Cardiac muscle cell (in vitro differentiated cells and primary cell): ENCODE results near the gene FKBP2. TPM values are rescaled to one million over a fixed set of nuclear protein-coding genes. Genes with fewer than 3 reads are reported as not detected.

Source experiments
- DNase-seq, 2 donors: peaks; one replicate each; pipeline versions ENCODE4 v3.0.0 to v3.0.0-alpha.2; 2010 to 2017; ENCODE audit warnings: low read depth in 1 of 2, low spot score in 1 of 2
- H3K27ac ChIP-seq: fragments of 200-600 bp; sonication (generic); 2 replicates; pipeline ENCODE4 v1.5.1; 2016
- H3K27me3 ChIP-seq: fragments of 200-600 bp; sonication (generic); 2 replicates; pipeline ENCODE4 v1.6.0; 2016; ENCODE audit warnings: control low read depth
- H3K36me3 ChIP-seq: fragments of 200-600 bp; sonication (generic); 2 replicates; pipeline ENCODE4 v1.5.1; 2016; ENCODE audit warnings: control low read depth
- H3K4me1 ChIP-seq: fragments of 200-600 bp; sonication (generic); 2 replicates; pipeline ENCODE4 v1.8.1; 2017; ENCODE audit warnings: low read depth, mild to moderate bottlenecking, mixed run types
- H3K4me3 ChIP-seq: fragments of 200-600 bp; sonication (generic); 2 replicates; pipeline ENCODE4 v1.5.1; 2016; ENCODE audit warnings: mild to moderate bottlenecking
- H3K9me3 ChIP-seq: fragments of 200-600 bp; sonication (generic); 2 replicates; pipeline ENCODE4 v1.5.1; 2017; ENCODE audit warnings: low read depth, mild to moderate bottlenecking, control low read depth
- CTCF ChIP-seq: IDR thresholded peaks from 2 replicates; pipeline ENCODE4 v1.5.1; 2012; ENCODE audit warnings: low read depth, mild to moderate bottlenecking, low read length
- polyA plus RNA-seq: library from polyadenylated mRNA; unstranded; fragments of >200 nt; fragmentation: Nextera tagmentation; extraction: Ambion mirVana; gene quantifications from 2 replicates; pipeline ENCODE4 v1.2.1, GENCODE V29; 2016
- total RNA-seq: library from RNA; depleted of rRNA; stranded (reverse); fragments of >200 nt; gene quantifications from 2 replicates; pipeline ENCODE4 v1.2.3, GENCODE V29; 2016

The FKBP2 gene
- total and polyA plus RNA-seq, 2 experiments from 2014 or later, result 102 to 321 TPM

- Histone ChIP-seq H3K4me3 (no peak overlapping the region), H3K27ac (no peak overlapping the region), H3K36me3 (no peaks in the 10 kb centered on the region), H3K4me1 (peaks cover 8% of the 10 kb centered on the region), H3K27me3 (no peaks in the 10 kb centered on the region), H3K9me3 (no peaks in the 10 kb centered on the region)
- DNase-seq, result no peak
- no peak for TF ChIP-seq CTCF
Measured at GRCh38 chr11:64265176-64266160, 24.6 kb downstream of the FKBP2 start.

- TF ChIP-seq CTCF, result no peak
- H3K27ac ChIP-seq, result no peak overlapping the region
- no peaks in the 10 kb centered on the region for H3K9me3 ChIP-seq
- H3K27me3 ChIP-seq, result no peaks in the 10 kb centered on the region
- H3K4me1 ChIP-seq, result peaks cover 8% of the 10 kb centered on the region
- no peak for DNase-seq
- H3K36me3 ChIP-seq, result no peaks in the 10 kb centered on the region
- H3K4me3 ChIP-seq, result no peak overlapping the region
Measured at GRCh38 chr11:64266339-64266738, 25.4 kb downstream of the FKBP2 start.

- Histone ChIP-seq H3K27ac (no peak overlapping the region), H3K4me1 (peaks cover 8% of the 10 kb centered on the region), H3K9me3 (no peaks in the 10 kb centered on the region), H3K27me3 (no peaks in the 10 kb centered on the region), H3K4me3 (no peak overlapping the region), H3K36me3 (no peaks in the 10 kb centered on the region)
- peak in 1 of 2 donors; percentile 35 for DNase-seq
- no peak for TF ChIP-seq CTCF
Measured at GRCh38 chr11:64267207-64267945, 26.5 kb downstream of the FKBP2 start.

GRCh38 chr11:64268025-64268892 is 27.4 kb downstream of the FKBP2 start:
- peak overlapping the region; percentile 89 for H3K27ac ChIP-seq
- DNase-seq, result peak in 1 of 2 donors; percentile 92
- H3K36me3 ChIP-seq, result no peaks in the 10 kb centered on the region
- no peak for TF ChIP-seq CTCF
- no peaks in the 10 kb centered on the region for H3K27me3 ChIP-seq
- H3K4me3 ChIP-seq, result peak overlapping the region; percentile 54
- H3K9me3 ChIP-seq, result no peaks in the 10 kb centered on the region
- peaks cover 8% of the 10 kb centered on the region for H3K4me1 ChIP-seq
